IMR-90 (cell line): ENCODE data around the gene MYO3B. TPM values are rescaled to one million over a fixed set of nuclear protein-coding genes. Genes with fewer than 3 reads are reported as not detected.

Experiments
- ATAC-seq: fragments of 200-7000 bp; cut with Tn5 transposase; 2 replicates; pipeline ENCODE4 v1.9.1; 2020; ENCODE audit warnings: low read depth, mild to moderate bottlenecking, moderate library complexity
- BruUV-seq: library from RNA; stranded (reverse); fragments of 400-500 nt; replicated peaks from 2 replicates; lab custom pipeline; 2021; lab: Mats Ljungman, UMichigan
- CTCF ChIA-PET: fragments of 300-600 bp; formaldehyde crosslinking; extraction: SDS; loops from one replicate; lab custom pipeline; 2021; ENCODE audit warnings: antibody characterized with exemption; lab: Yijun Ruan, JAX
- POLR2A ChIA-PET: fragments of 300-600 bp; sonication (Branson Sonifier 250); formaldehyde crosslinking; loops from one replicate; lab custom pipeline; 2022; ENCODE audit warnings: antibody characterized with exemption; ENCODE audit not compliant: unreplicated experiment; lab: Charles Lee
- DNase-seq: peaks from one replicate; pipeline ENCODE4 v3.0.0; 2013
- H2AFZ ChIP-seq: replicated peaks from 2 replicates; pipeline ENCODE3; 2013; ENCODE audit warnings: low read length, mild to moderate bottlenecking; ENCODE audit not compliant: poor library complexity
- H2AK5ac ChIP-seq: 2 replicates; pipeline ENCODE4 v1.6.1; 2013; ENCODE audit warnings: low read depth, low read length, inconsistent platforms
- H2AK9ac ChIP-seq: replicated peaks from 2 replicates; pipeline ENCODE3; 2013; ENCODE audit warnings: mild to moderate bottlenecking, low read depth, low read length, moderate library complexity; ENCODE audit not compliant: poor library complexity
- H2BK120ac ChIP-seq: 2 replicates; pipeline ENCODE4 v1.6.1; 2013; ENCODE audit warnings: low read depth, low read length, inconsistent platforms
- H2BK15ac ChIP-seq: 3 replicates; pipeline ENCODE4 v1.6.1; 2013; ENCODE audit warnings: low read depth, low read length, inconsistent platforms
- H2BK20ac ChIP-seq: 2 replicates; pipeline ENCODE4 v1.6.1; 2013; ENCODE audit warnings: low read depth, mild to moderate bottlenecking, inconsistent platforms, low read length, moderate library complexity
- H2BK5ac ChIP-seq: 2 replicates; pipeline ENCODE4 v1.6.1; 2013; ENCODE audit warnings: mild to moderate bottlenecking, low read depth, low read length, inconsistent platforms; ENCODE audit not compliant: poor library complexity, severe bottlenecking
- H3K14ac ChIP-seq: replicated peaks from 2 replicates; pipeline ENCODE4 v1.6.1; 2013; ENCODE audit warnings: low read depth, low read length, inconsistent platforms
- H3K18ac ChIP-seq: 2 replicates; pipeline ENCODE4 v1.6.1; 2013; ENCODE audit warnings: low read depth, low read length, control low read depth
- H3K23ac ChIP-seq: 2 replicates; pipeline ENCODE4 v1.6.1; 2013; ENCODE audit warnings: low read depth, low read length, inconsistent platforms
- H3K27ac ChIP-seq: 2 replicates; pipeline ENCODE4 v1.5.1; 2013; ENCODE audit warnings: mild to moderate bottlenecking, control low read depth, low read length; ENCODE audit not compliant: insufficient read depth
- H3K27me3 ChIP-seq: 2 replicates; pipeline ENCODE4 v1.6.1; 2013; ENCODE audit warnings: low read length; ENCODE audit not compliant: control insufficient read depth, insufficient read depth
- H3K36me3 ChIP-seq: 2 replicates; pipeline ENCODE4 v1.6.1; 2013; ENCODE audit warnings: low read length, mixed read lengths; ENCODE audit not compliant: control insufficient read depth, insufficient read depth
- H3K4ac ChIP-seq: 2 replicates; pipeline ENCODE4 v1.6.1; 2013; ENCODE audit warnings: low read depth, low read length, inconsistent platforms
- H3K4me1 ChIP-seq: 2 replicates; pipeline ENCODE4 v1.6.1; 2013; ENCODE audit warnings: low read length, mixed read lengths; ENCODE audit not compliant: control insufficient read depth, insufficient read depth
- H3K4me2 ChIP-seq: 2 replicates; pipeline ENCODE4 v1.6.1; 2013; ENCODE audit warnings: low read depth, mild to moderate bottlenecking, control low read depth, low read length, moderate library complexity
- H3K4me3 ChIP-seq: 2 replicates; pipeline ENCODE4 v1.5.1; 2013; ENCODE audit warnings: low read depth, mild to moderate bottlenecking, control low read depth, low read length, moderate library complexity; ENCODE audit not compliant: insufficient read depth
- H3K56ac ChIP-seq: 2 replicates; pipeline ENCODE4 v1.6.1; 2013; ENCODE audit warnings: low read length, inconsistent platforms; ENCODE audit not compliant: insufficient read depth; ENCODE audit errors: extremely low read depth
- H3K79me1 ChIP-seq, 2 experiments: 2 replicates each; pipeline ENCODE4 v1.6.1; 2013; ENCODE audit warnings: low read length in 2 of 2, inconsistent platforms in 1 of 2, low read depth in 1 of 2
- H3K9ac ChIP-seq: 2 replicates; pipeline ENCODE4 v1.6.1; 2013; ENCODE audit warnings: low read depth, low read length, control low read depth
- H3K9me1 ChIP-seq: 2 replicates; pipeline ENCODE4 v1.6.1; 2013; ENCODE audit warnings: low read length, inconsistent platforms; ENCODE audit not compliant: insufficient read depth
- H3K9me3 ChIP-seq: 2 replicates; pipeline ENCODE4 v1.6.1; 2013; ENCODE audit warnings: low read length; ENCODE audit not compliant: control insufficient read depth, insufficient read depth
- H4K20me1 ChIP-seq: 2 replicates; pipeline ENCODE4 v1.6.1; 2013; ENCODE audit warnings: low read length, inconsistent platforms; ENCODE audit not compliant: insufficient read depth
- H4K5ac ChIP-seq: 2 replicates; pipeline ENCODE4 v1.6.1; 2013; ENCODE audit warnings: mild to moderate bottlenecking, low read depth, low read length, control low read depth
- H4K8ac ChIP-seq, 2 experiments: 2 replicates each; pipeline ENCODE4 v1.6.1; 2013; ENCODE audit warnings: low read depth in 2 of 2, low read length in 2 of 2, control low read depth in 1 of 2, inconsistent platforms in 1 of 2
- H4K91ac ChIP-seq: 2 replicates; pipeline ENCODE4 v1.6.1; 2013; ENCODE audit warnings: low read depth, low read length, inconsistent platforms; ENCODE audit not compliant: insufficient read depth
- BHLHE40 ChIP-seq: fragments of 150-350 bp; IDR thresholded peaks from 2 replicates; pipeline ENCODE4 v1.6.1; 2016; ENCODE audit warnings: mild to moderate bottlenecking, low read depth, low read length
- FOS ChIP-seq: fragments of 150-350 bp; IDR thresholded peaks from 2 replicates; pipeline ENCODE4 v1.6.1; 2016; ENCODE audit warnings: low read depth, low read length
- MAZ ChIP-seq: IDR thresholded peaks from 2 replicates; pipeline ENCODE4 v1.6.1; 2012; ENCODE audit warnings: low read depth, mild to moderate bottlenecking, low read length, improper control_type of control experiment, moderate library complexity, borderline replicate concordance
- POLR2A ChIP-seq: IDR thresholded peaks from 2 replicates; pipeline ENCODE4 v1.6.1; 2012; ENCODE audit warnings: mild to moderate bottlenecking, low read depth, low read length
- RCOR1 ChIP-seq: IDR thresholded peaks from 2 replicates; pipeline ENCODE4 v1.6.1; 2012; ENCODE audit warnings: mild to moderate bottlenecking, low read length, improper control_type of control experiment; ENCODE audit not compliant: insufficient replicate concordance
- SMC3 ChIP-seq: fragments of 150-350 bp; IDR thresholded peaks from 2 replicates; pipeline ENCODE4 v1.6.1; 2016; ENCODE audit warnings: low read depth, mild to moderate bottlenecking, antibody characterized with exemption, low read length, moderate library complexity
- WGBS, 2 experiments: methylation state at CpG; one replicate each; pipeline versions ENCODE4 v1.1.5 to v1.1.7; 2013; ENCODE audit warnings: missing lambda C conversion rate in 2 of 2; ENCODE audit not compliant: insufficient read length in 1 of 2; ENCODE audit errors: extremely low coverage in 2 of 2; 5-methylcytosine and 5-hydroxymethylcytosine counted together
- dilution Hi-C: fragments of 300-500 bp; cut with HindIII; formaldehyde crosslinking; loops from one replicate; pipeline ENCODE4 v1.14.3; 2018; ENCODE audit warnings: low sequenced_read_pairs; ENCODE audit not compliant: unreplicated experiment
- in situ Hi-C: fragments of 300-500 bp; cut with MboI; formaldehyde crosslinking; loops from 3 replicates; pipeline ENCODE4 v1.14.3; 2019; ENCODE audit warnings: low sequenced_read_pairs, inconsistent platforms, mixed read lengths
- intact Hi-C: fragments of 100-400 bp; cut with micrococcal nuclease; formaldehyde crosslinking; loops from 2 replicates; pipeline ENCODE4 v1.10.0; 2022
- polyA plus RNA-seq, 3 experiments: library from polyadenylated mRNA; depleted of rRNA; stranded (reverse); fragments of >200 nt; gene quantifications; 2 replicates each; pipeline ENCODE4 v1.2.3, GENCODE V29; 2012; ENCODE audit warnings: low replicate concordance in 1 of 3
- total RNA-seq: library from RNA; depleted of rRNA; stranded (reverse); fragments of >200 nt; gene quantifications from 2 replicates; pipeline ENCODE4 v1.2.3, GENCODE V29; 2012
- TF ChIP-seq, protein P1 (sequence below): conservative IDR thresholded peaks from 2 replicates; pipeline ENCODE4 v1.5.1; 2012; ENCODE audit warnings: mild to moderate bottlenecking, low read depth, low read length, improper control_type of control experiment

Gene MYO3B
- total and polyA plus RNA-seq, 2 of the 4 experiments (the other 2 are of a cell fraction), result 0.02 TPM; not detected in 1

DNA sequence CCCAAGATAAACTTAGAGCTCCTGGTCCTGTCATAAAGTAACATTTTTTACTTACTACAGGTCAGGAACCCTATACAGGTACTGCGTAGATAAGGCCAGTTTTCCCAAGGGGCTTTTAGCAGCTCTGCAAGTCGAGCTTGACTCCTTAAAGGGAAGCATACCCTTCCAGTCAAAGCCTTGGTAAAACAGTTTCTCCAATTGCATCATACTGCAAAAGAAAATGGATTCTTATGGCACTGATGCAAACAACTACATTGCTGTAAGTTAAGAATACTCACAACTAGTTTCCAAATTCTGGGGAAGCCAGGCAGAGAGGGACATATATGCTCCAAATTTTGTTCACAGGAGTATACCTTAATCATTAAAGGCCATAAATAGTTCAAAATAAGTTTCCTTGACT, 31.0 kb downstream of the MYO3B start:
- Histone ChIP-seq H3K36me3 (no peaks in the 10 kb centered on the region), H2AK9ac (no peak overlapping the region), H2AFZ (no peak overlapping the region), H3K9me1 (no peaks in the 10 kb centered on the region; the same call in 1 of the 2 replicates), H3K4me1 (no peaks in the 10 kb centered on the region), H2BK20ac (no peak overlapping the region), H4K20me1 (no peaks in the 10 kb centered on the region), H3K23ac (no peak overlapping the region), H3K27ac (no peak overlapping the region), H3K56ac (no peak overlapping the region), H2BK15ac (no peak overlapping the region), H3K4me3 (no peak overlapping the region), H2AK5ac (no peak overlapping the region), H3K79me1 (no peaks in the 10 kb centered on the region), H3K27me3 (no peaks in the 10 kb centered on the region), H2BK5ac (no peak overlapping the region), H3K18ac (no peak overlapping the region), H3K14ac (no peak overlapping the region), H4K8ac (no peak overlapping the region), H2BK120ac (no peak overlapping the region), H3K9me3 (no peaks in the 10 kb centered on the region), H3K4ac (no peak overlapping the region), H3K4me2 (no peak overlapping the region), H4K91ac (no peak overlapping the region), H3K9ac (no peak overlapping the region), H4K5ac (no peak overlapping the region)
- in situ Hi-C loops, result no loop called here
- ChIA-PET POLR2A (no interaction called here), CTCF (no interaction called here)
- no CpG with 5 or more reads among the region's 2 CpGs for WGBS, 2 experiments
- intact Hi-C loops, result no loop called here
- ATAC-seq, result no peak
- dilution Hi-C loops, result no loop called here
- DNase-seq, result no peak
- no TSS peak for BruUV-seq
- no peak for TF ChIP-seq FOS
- TF ChIP-seq SMC3, result no peak
- TF ChIP-seq RCOR1, result no peak
- TF ChIP-seq BHLHE40, result no peak
- TF ChIP-seq, protein P1, sequence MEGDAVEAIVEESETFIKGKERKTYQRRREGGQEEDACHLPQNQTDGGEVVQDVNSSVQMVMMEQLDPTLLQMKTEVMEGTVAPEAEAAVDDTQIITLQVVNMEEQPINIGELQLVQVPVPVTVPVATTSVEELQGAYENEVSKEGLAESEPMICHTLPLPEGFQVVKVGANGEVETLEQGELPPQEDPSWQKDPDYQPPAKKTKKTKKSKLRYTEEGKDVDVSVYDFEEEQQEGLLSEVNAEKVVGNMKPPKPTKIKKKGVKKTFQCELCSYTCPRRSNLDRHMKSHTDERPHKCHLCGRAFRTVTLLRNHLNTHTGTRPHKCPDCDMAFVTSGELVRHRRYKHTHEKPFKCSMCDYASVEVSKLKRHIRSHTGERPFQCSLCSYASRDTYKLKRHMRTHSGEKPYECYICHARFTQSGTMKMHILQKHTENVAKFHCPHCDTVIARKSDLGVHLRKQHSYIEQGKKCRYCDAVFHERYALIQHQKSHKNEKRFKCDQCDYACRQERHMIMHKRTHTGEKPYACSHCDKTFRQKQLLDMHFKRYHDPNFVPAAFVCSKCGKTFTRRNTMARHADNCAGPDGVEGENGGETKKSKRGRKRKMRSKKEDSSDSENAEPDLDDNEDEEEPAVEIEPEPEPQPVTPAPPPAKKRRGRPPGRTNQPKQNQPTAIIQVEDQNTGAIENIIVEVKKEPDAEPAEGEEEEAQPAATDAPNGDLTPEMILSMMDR, result no peak
- no peak for TF ChIP-seq MAZ
- TF ChIP-seq POLR2A, result no peak
